Stomach (tissue), 19 donors: ENCODE measurements around the gene MSN. TPM values are rescaled to one million over a fixed set of nuclear protein-coding genes. Genes with fewer than 3 reads are reported as not detected.
A peak's percentile ranks its signal among the peaks of the same experiment; 100 is the strongest.
"Not testable (repeated sequence)": the region's sequence is repeated elsewhere in the genome, so short reads cannot be mapped to it uniquely, and the experiment has no call there.

Experiments
- DNase-seq, 2 donors: peaks; one replicate each; pipeline versions ENCODE4 v3.0.0 to v3.0.0-alpha.2; 2013 to 2019
- H3K27ac ChIP-seq, 5 donors: fragments of 200-600 bp in 4 of 5; sonication (generic) in 4 of 5; one replicate each; pipeline ENCODE4 v1.5.1; 2013 to 2019; ENCODE audit warnings: mild to moderate bottlenecking in 1 of 5, moderate library complexity in 1 of 5
- H3K27me3 ChIP-seq, 3 donors: fragments of 200-600 bp; sonication (generic); one replicate each; pipeline ENCODE4 v1.5.1; 2017 to 2019; ENCODE audit warnings: mixed run types in 1 of 3
- H3K36me3 ChIP-seq, 4 donors: fragments of 200-600 bp; sonication (generic); 1 replicate in 3 of 4; 2 replicates in 1 of 4; pipeline ENCODE4 v1.5.1; 2016 to 2019
- H3K4me1 ChIP-seq, 4 donors: fragments of 200-600 bp; sonication (generic); one replicate each; pipeline ENCODE4 v1.5.1; 2016 to 2019
- H3K4me3 ChIP-seq, 4 donors: fragments of 200-600 bp; sonication (generic) in 3 of 4; one replicate each; pipeline ENCODE4 v1.5.1; 2016 to 2019; ENCODE audit warnings: mild to moderate bottlenecking in 1 of 4
- H3K9me3 ChIP-seq, 4 donors: fragments of 200-600 bp; sonication (generic); one replicate each; pipeline ENCODE4 v1.5.1; 2016 to 2019
- CTCF ChIP-seq, 7 experiments: fragments of 450-650 bp in 4 of 7; fragments of 200-600 bp in 3 of 7; sonication (generic) in 3 of 7; IDR thresholded peaks; one replicate each; pipeline ENCODE4 v1.5.1; 2016 to 2019; ENCODE audit warnings: antibody characterized with exemption in 7 of 7, control low read depth in 2 of 7, mild to moderate bottlenecking in 1 of 7
- EP300 ChIP-seq: sonication (generic); formaldehyde crosslinking; IDR thresholded peaks from one replicate; pipeline ENCODE4 v1.6.1; 2017; ENCODE audit warnings: antibody characterized with exemption
- POLR2A ChIP-seq, 4 donors: fragments of 450-650 bp; IDR thresholded peaks; one replicate each; pipeline ENCODE4 v1.6.1; 2016; ENCODE audit warnings: antibody characterized with exemption in 4 of 4, control low read depth in 2 of 4, mild to moderate bottlenecking in 1 of 4, moderate library complexity in 1 of 4
- POLR2AphosphoS5 ChIP-seq, 3 donors: sonication (generic); formaldehyde crosslinking; IDR thresholded peaks; one replicate each; pipeline ENCODE4 v1.6.1; 2016; ENCODE audit warnings: antibody characterized with exemption in 3 of 3
- WGBS, 5 donors: extraction: QIAGEN DNeasy Blood & Tissue Kit in 3 of 5; methylation state at CpG; one replicate each; pipeline versions ENCODE4 v1.1.5 to v1.1.7; 2013 to 2018; 5-methylcytosine and 5-hydroxymethylcytosine counted together
- intact Hi-C: fragments of 100-400 bp; cut with DNase I; formaldehyde crosslinking; loops from one replicate; pipeline ENCODE4 v1.15.1; 2023; ENCODE audit warnings: low total_unique reads
- long read RNA-seq, 10 donors: transcript quantifications; one replicate each; lab custom pipeline, GENCODE V29; 2026
- polyA plus RNA-seq, 3 donors: library from polyadenylated mRNA; stranded (reverse); fragments of 200-250 nt; gene quantifications; one replicate each; pipeline ENCODE4 v1.2.3, GENCODE V29; 2013
- total RNA-seq, 5 donors: library from RNA; depleted of rRNA; stranded (reverse); fragments of >200 nt; gene quantifications; one replicate each; pipeline versions ENCODE4 v1.1.0 to v1.2.3, GENCODE V29; 2014 to 2016
- donor health status: healthy with polysubstance abuse.
- donor health status: Bipolar disorder and iron deficiency.
- donor health status: healthy.

The MSN gene
- total RNA-seq: 10 to 100 TPM; 60.3 to 90.2 (median 82.1) TPM
- 10 to 100 TPM; 50.0 to 86.9 (median 60.0) TPM for polyA plus RNA-seq
- long read RNA-seq, donor 1, transcript MSN-201 (13 exons, 3,944 nt): major isoform, 8 of 46 reads
- long read RNA-seq, donor 1, partial matches to known transcripts: 38 of 46 reads
- long read RNA-seq, donor 1, other reads (novel, unspliced or antisense): 0 of 46 reads
- long read RNA-seq, donor 2, transcript MSN-201 (13 exons, 3,944 nt): major isoform, 10 of 36 reads
- long read RNA-seq, donor 2, partial matches to known transcripts: 26 of 36 reads
- long read RNA-seq, donor 2, other reads (novel, unspliced or antisense): 0 of 36 reads
- long read RNA-seq, donor 3, transcript MSN-201 (13 exons, 3,944 nt): major isoform, 6 of 17 reads
- long read RNA-seq, donor 3, partial matches to known transcripts: 11 of 17 reads
- long read RNA-seq, donor 3, other reads (novel, unspliced or antisense): 0 of 17 reads
- long read RNA-seq, donor 4: 0 reads
- long read RNA-seq, donor 5, transcript MSN-201 (13 exons, 3,944 nt): major isoform, 9 of 47 reads
- long read RNA-seq, donor 5, partial matches to known transcripts: 38 of 47 reads
- long read RNA-seq, donor 5, other reads (novel, unspliced or antisense): 0 of 47 reads
- long read RNA-seq, donor 6, transcript MSN-201 (13 exons, 3,944 nt): major isoform, 24 of 96 reads
- long read RNA-seq, donor 6, partial matches to known transcripts: 72 of 96 reads
- long read RNA-seq, donor 6, other reads (novel, unspliced or antisense): 0 of 96 reads
- long read RNA-seq, donor 7, transcript MSN-201 (13 exons, 3,944 nt): major isoform, 14 of 98 reads
- long read RNA-seq, donor 7, partial matches to known transcripts: 84 of 98 reads
- long read RNA-seq, donor 7, other reads (novel, unspliced or antisense): 0 of 98 reads
- long read RNA-seq, donor 8, transcript MSN-201 (13 exons, 3,944 nt): major isoform, 8 of 27 reads
- long read RNA-seq, donor 8, partial matches to known transcripts: 19 of 27 reads
- long read RNA-seq, donor 8, other reads (novel, unspliced or antisense): 0 of 27 reads
- long read RNA-seq, donor 9, partial matches to known transcripts: 70 of 72 reads
- long read RNA-seq, donor 9, other reads (novel, unspliced or antisense): 0 of 72 reads
- long read RNA-seq, donor 10, partial matches to known transcripts: 0 of 3 reads
- long read RNA-seq, donor 10, other reads (novel, unspliced or antisense): 0 of 3 reads

- peak within 1 kb of the TSS; percentile 78 to 95 (median 91) for H3K27ac ChIP-seq
- no peaks in the 10 kb centered on the region for H3K27me3 ChIP-seq
- intact Hi-C loops: no loop called here
- peak within 1 kb of the TSS; percentile 61 to 68 (median 66) for H3K4me3 ChIP-seq
- no peak for TF ChIP-seq POLR2A (IDR thresholded peaks at IDR 0.05)
- TF ChIP-seq POLR2AphosphoS5 (IDR thresholded peaks at IDR 0.05): peak in 2 of 3 donors; percentile 59 to 75
- TF ChIP-seq CTCF (IDR thresholded peaks at IDR 0.05): no peak
- no peak for TF ChIP-seq EP300
- H3K36me3 ChIP-seq: no peaks in the 10 kb centered on the region
- 3 to 48% (median 6%) methylated on average over 3 to 56 of the region's 56 CpGs for WGBS, 5 donors
- peak; percentile 71 to 84 for DNase-seq
- H3K9me3 ChIP-seq: no peaks in the 10 kb centered on the region
- H3K4me1 ChIP-seq: peaks cover 0 to 22% (median 8%) of the 10 kb centered on the region in 4 donors
Observed at GRCh38 chrX:65667503-65668376, at the start of gene MSN. Gene MSN, plus strand, starts transcription at chrX:65667654. Its CDS starts 188 bp downstream, at chrX:65667842.

DNA sequence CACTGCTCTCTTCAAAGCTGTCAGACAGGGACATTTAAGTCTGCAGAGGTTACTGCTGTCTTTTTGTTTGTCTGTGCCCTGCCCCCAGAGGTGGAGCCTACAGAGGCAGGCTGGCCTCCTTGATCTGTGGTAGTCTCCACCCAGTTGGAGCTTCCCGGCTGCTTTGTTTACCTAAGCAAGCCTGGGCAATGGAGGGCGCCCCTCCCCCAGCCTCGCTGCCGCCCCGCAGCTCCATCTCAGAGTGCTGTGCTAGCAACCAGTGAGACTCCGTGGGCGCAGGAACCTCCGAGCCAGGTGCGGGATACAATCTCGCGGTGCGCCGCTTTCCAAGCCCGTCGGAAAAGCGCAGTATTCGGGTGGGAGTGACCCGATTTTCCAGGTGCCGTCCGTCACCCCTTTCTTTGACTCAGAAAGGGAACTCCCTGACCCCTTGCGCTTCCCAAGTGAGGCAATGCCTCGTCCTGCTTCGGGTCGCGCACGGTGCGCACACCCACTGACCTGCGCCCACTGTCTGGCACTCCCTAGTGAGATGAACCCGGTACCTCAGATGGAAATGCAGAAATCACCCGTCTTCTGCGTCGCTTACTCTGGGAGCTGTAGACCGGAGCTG is 47.3 kb upstream of the MSN start:
- H3K27me3 ChIP-seq, intact Hi-C loops, H3K27ac ChIP-seq, DNase-seq, H3K36me3 ChIP-seq, H3K4me1 ChIP-seq, H3K4me3 ChIP-seq: not testable (repeated sequence)
- WGBS, 5 donors: 74 to 90% (median 85%) methylated on average over 27 to 33 of the region's 33 CpGs
- H3K9me3 ChIP-seq: peaks cover 0 to 22% (median 11%) of the 10 kb centered on the region in 4 donors

- TF ChIP-seq EP300 (no peak), POLR2A (IDR thresholded peaks at IDR 0.05) (no peak), CTCF (IDR thresholded peaks at IDR 0.05) (no peak), POLR2AphosphoS5 (IDR thresholded peaks at IDR 0.05) (no peak)
- intact Hi-C loops: no loop called here
- Histone ChIP-seq H3K36me3 (no peaks in the 10 kb centered on the region), H3K27me3 (no peaks in the 10 kb centered on the region), H3K9me3 (peaks cover 0 to 18% (median 11%) of the 10 kb centered on the region in 4 donors), H3K27ac (no peak overlapping the region), H3K4me1 (no peaks in the 10 kb centered on the region), H3K4me3 (no peak overlapping the region)
- no peak for DNase-seq
- WGBS, 5 donors: 74 to 95% (median 87%) methylated on average over 3 of the region's 3 CpGs
Observed at GRCh38 chrX:65630771-65631170, 36.7 kb upstream of the MSN start.

GRCh38 chrX:65633826-65634225 is 33.6 kb upstream of the MSN start:
- Histone ChIP-seq H3K9me3 (no peaks in the 10 kb centered on the region), H3K4me3 (no peak overlapping the region), H3K4me1 (no peaks in the 10 kb centered on the region), H3K36me3 (no peaks in the 10 kb centered on the region), H3K27me3 (no peaks in the 10 kb centered on the region), H3K27ac (no peak overlapping the region)
- no peak for TF ChIP-seq POLR2A (IDR thresholded peaks at IDR 0.05)
- TF ChIP-seq POLR2AphosphoS5 (IDR thresholded peaks at IDR 0.05): no peak
- no peak for TF ChIP-seq CTCF (IDR thresholded peaks at IDR 0.05)
- DNase-seq: no peak
- WGBS, 5 donors: 60 to 91% (median 84%) methylated on average over 1 of the region's 1 CpG
- intact Hi-C loops: no loop called here
